Left renal cortex interstitium (tissue), 4 donors: Measurements from ENCODE around the gene TMCC2. TPM values are rescaled to one million over a fixed set of nuclear protein-coding genes. Genes with fewer than 3 reads are reported as not detected.
"Not testable (repeated sequence)": the region's sequence is repeated elsewhere in the genome, so short reads cannot be mapped to it uniquely, and the experiment has no call there.

Experiments
- DNase-seq, 4 donors: peaks; one replicate each; pipeline ENCODE4 v3.0.0-alpha.2; 2013; ENCODE audit warnings: low read depth in 4 of 4, low spot score in 2 of 4, missing footprints in 1 of 4
- polyA plus RNA-seq, 4 donors: library from polyadenylated mRNA; unstranded; fragments of 120-200 nt; gene quantifications; one replicate each; pipeline ENCODE4 v1.2.1, GENCODE V29; 2013; ENCODE audit not compliant: insufficient read length in 4 of 4

The TMCC2 gene
- polyA plus RNA-seq = 1 to 10 TPM; 7.5 to 9.9 (median 7.9) TPM

- peak; percentile 68 to 91 (median 82) for DNase-seq
Measured at GRCh38 chr1:205227584-205228013, at the start of gene TMCC2. Gene TMCC2 (plus strand): TSS chr1:205227946. CDS start chr1:205228565, 619 bp downstream.

- no peak for DNase-seq
Measured at GRCh38 chr1:205179842-205180241, 47.9 kb upstream of the TMCC2 start.

GRCh38 chr1:205180331-205180730 lies 47.4 kb upstream of the TMCC2 start:
- DNase-seq = not testable (repeated sequence)

GRCh38 chr1:205182930-205183329 lies 44.8 kb upstream of the TMCC2 start:
- no peak for DNase-seq

- no peak for DNase-seq
Measured at GRCh38 chr1:205183676-205184335, 43.9 kb upstream of the TMCC2 start.

- no peak for DNase-seq
Measured at GRCh38 chr1:205186191-205186590, 41.6 kb upstream of the TMCC2 start.

GRCh38 chr1:205187420-205187819 lies 40.3 kb upstream of the TMCC2 start:
- DNase-seq = no peak

- DNase-seq = no peak
Measured at GRCh38 chr1:205188098-205188497, 39.6 kb upstream of the TMCC2 start.

- DNase-seq = no peak
Measured at GRCh38 chr1:205188596-205188995, 39.1 kb upstream of the TMCC2 start.

- no peak for DNase-seq
Measured at GRCh38 chr1:205189131-205189530, 38.6 kb upstream of the TMCC2 start.

- DNase-seq = no peak
Measured at GRCh38 chr1:205190845-205191577, 36.7 kb upstream of the TMCC2 start.

GRCh38 chr1:205191622-205192021 lies 36.1 kb upstream of the TMCC2 start:
- DNase-seq = no peak

GRCh38 chr1:205192287-205192686 lies 35.5 kb upstream of the TMCC2 start:
- no peak for DNase-seq

- DNase-seq = no peak
Measured at GRCh38 chr1:205199090-205199930, 28.4 kb upstream of the TMCC2 start.

- DNase-seq = no peak
Measured at GRCh38 chr1:205199931-205200299, 27.8 kb upstream of the TMCC2 start.

GRCh38 chr1:205204552-205204951 lies 23.2 kb upstream of the TMCC2 start:
- DNase-seq = no peak

- DNase-seq = no peak
Measured at GRCh38 chr1:205205055-205205454, 22.7 kb upstream of the TMCC2 start.

- DNase-seq = no peak
Measured at GRCh38 chr1:205208811-205209210, 18.9 kb upstream of the TMCC2 start.

- DNase-seq = peak in 1 of 4 donors; percentile 44
Measured at GRCh38 chr1:205210756-205211168, 17.0 kb upstream of the TMCC2 start.

GRCh38 chr1:205211169-205211838 lies 16.4 kb upstream of the TMCC2 start, which contains the start of gene DSTYK:
Gene DSTYK (minus strand): TSS chr1:205211702. CDS start chr1:205211535, 167 bp downstream.
- DNase-seq = peak; percentile 90 to 92 (median 91)
